ENCODE results near the gene INSIG2.

The INSIG2 gene

GRCh38 chr2:118052474-118052873 is 35.8 kb upstream of the INSIG2 start:
- DNase-seq (ENCODE audit: insufficient read length, low spot score), result no peak
- TF ChIP-seq, protein P1, sequence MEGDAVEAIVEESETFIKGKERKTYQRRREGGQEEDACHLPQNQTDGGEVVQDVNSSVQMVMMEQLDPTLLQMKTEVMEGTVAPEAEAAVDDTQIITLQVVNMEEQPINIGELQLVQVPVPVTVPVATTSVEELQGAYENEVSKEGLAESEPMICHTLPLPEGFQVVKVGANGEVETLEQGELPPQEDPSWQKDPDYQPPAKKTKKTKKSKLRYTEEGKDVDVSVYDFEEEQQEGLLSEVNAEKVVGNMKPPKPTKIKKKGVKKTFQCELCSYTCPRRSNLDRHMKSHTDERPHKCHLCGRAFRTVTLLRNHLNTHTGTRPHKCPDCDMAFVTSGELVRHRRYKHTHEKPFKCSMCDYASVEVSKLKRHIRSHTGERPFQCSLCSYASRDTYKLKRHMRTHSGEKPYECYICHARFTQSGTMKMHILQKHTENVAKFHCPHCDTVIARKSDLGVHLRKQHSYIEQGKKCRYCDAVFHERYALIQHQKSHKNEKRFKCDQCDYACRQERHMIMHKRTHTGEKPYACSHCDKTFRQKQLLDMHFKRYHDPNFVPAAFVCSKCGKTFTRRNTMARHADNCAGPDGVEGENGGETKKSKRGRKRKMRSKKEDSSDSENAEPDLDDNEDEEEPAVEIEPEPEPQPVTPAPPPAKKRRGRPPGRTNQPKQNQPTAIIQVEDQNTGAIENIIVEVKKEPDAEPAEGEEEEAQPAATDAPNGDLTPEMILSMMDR (IDR thresholded peaks at IDR 0.05; ENCODE audit: insufficient read depth, missing control alignments), result no peak
- no peak for FAIRE-seq

- DNase-seq (ENCODE audit: insufficient read length, low spot score) (no peak), FAIRE-seq (no peak)
- TF ChIP-seq, protein P1 (IDR thresholded peaks at IDR 0.05; ENCODE audit: insufficient read depth, missing control alignments), result no peak
Observed at GRCh38 chr2:118053681-118054080, 34.6 kb upstream of the INSIG2 start.

DNA sequence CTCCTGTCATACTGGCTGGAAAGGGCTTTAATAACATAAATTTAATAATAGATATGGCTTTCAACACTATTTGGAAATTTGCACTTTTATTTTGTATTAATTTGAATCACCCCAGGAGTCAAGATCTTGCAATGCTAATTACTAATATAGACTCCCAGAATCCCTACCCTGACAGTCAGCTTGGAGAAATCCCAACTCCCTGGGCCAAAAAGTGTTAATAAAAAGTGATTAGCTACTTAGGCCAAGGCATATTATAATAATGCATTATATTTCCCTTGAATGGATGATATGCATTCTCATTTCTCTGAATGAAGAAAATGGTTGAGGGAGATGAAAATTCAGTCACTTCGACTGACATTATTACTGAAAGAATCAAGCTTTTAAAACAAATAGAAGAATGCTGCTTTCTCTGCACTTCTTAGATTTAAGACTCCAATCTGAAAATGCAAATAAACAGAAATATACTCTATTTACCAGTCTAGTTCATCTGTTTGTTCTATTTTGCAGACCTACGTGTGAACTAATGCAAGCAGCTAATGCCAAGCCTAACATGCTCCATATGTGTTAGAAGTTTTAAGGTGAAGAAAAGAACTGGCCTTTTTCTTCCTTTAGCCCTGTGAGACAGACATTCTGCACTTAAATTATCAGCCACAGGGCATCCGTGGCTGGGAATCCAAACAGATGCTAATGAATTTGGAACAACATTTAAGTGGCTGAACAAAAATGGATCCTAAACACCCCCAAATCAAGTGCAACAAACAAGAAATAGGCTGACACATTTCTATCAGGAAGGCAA is 33.9 kb upstream of the INSIG2 start:
- DNase-seq (ENCODE audit: insufficient read length, low spot score) (no peak), FAIRE-seq (no peak)
- TF ChIP-seq, protein P1 (IDR thresholded peaks at IDR 0.05; ENCODE audit: insufficient read depth, missing control alignments), result no peak

GRCh38 chr2:118055512-118056164 is 32.6 kb upstream of the INSIG2 start:
- FAIRE-seq, result no peak
- DNase-seq (ENCODE audit: insufficient read length, low spot score), result no peak
- TF ChIP-seq, protein P1 (IDR thresholded peaks at IDR 0.05; ENCODE audit: insufficient read depth, missing control alignments), result no peak

DNA sequence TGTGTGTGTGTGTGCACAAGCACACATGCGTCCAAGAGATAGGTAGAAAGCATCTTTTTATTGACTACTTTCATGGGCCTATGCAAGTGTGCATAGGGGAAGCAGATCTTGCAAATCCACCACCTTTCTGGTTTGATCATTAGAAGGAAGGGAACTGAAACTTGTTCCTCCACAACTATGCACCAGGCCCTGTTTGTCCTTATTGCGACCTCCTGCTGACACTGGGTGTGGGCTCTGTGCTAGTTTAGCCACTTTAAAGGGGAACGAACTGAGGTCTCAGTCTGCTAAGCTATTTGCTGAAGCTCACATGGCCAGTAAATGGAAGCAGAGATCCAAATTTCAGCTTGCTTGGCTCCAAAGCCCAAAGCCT is 32.1 kb upstream of the INSIG2 start:
- FAIRE-seq (no peak), DNase-seq (ENCODE audit: insufficient read length, low spot score) (no peak)

GRCh38 chr2:118056801-118057200 is 31.5 kb upstream of the INSIG2 start:
- TF ChIP-seq, protein P1 (IDR thresholded peaks at IDR 0.05; ENCODE audit: insufficient read depth, missing control alignments), result no peak
- no peak for FAIRE-seq
- DNase-seq (ENCODE audit: insufficient read length, low spot score), result no peak

More for the DNA sequence above, 32.1 kb upstream of the INSIG2 start:
- TF ChIP-seq, protein P1 (IDR thresholded peaks at IDR 0.05; ENCODE audit: insufficient read depth, missing control alignments), result no peak

- DNase-seq (ENCODE audit: insufficient read length, low spot score), result no peak
- TF ChIP-seq, protein P1 (IDR thresholded peaks at IDR 0.05; ENCODE audit: insufficient read depth, missing control alignments), result no peak
- no peak for FAIRE-seq
Observed at GRCh38 chr2:118058951-118059350, 29.3 kb upstream of the INSIG2 start.

Data from D721Med (cell line).